ENCODE data around the gene GDF7.

Gene GDF7

DNA sequence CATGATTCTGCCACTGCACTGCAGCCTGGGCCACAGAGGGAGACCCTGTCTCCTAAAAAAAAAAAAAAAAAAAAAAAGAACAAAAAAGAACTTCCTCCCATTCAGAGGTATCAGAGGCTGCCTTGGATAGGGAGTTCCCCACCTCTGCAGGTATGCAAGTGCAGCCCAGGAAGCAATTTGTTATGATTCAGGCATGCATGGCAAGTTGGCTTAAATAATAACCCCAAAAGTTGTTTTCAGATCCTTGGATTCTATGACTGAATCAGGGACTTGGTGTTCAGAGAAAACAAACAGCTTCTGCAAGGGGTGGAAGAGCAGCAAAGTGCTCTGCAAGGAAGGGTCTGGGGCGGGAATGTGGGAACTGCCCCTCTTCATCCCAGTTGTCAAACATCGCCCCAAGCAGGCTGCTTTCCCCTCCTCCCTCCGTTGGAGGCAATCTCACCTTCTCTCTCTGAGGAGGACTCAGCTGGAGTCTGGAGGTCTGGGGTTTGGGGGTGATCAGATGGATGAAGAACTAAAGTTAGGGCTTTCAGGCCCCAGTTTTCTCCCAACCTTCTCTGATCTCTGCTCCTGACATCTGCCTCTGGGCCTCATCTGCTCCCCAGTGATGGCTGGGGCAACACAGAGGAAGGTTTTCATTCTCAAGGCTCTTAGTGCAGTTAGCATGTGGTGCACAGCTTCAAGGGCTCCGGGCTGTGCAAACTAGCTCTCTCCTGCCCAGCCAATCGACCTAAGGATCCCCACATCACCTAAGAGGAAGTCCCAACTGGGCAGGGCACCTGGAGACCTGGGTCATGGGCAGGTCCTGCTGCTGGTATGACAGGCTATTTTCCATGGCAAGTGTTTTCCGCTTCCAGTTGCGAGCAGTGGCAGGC, 3.5 kb upstream of the GDF7 start:
- no peak for DNase-seq

GRCh38 chr2:20664071-20664390, 2.9 kb upstream of the GDF7 start:
- no peak for DNase-seq

DNA sequence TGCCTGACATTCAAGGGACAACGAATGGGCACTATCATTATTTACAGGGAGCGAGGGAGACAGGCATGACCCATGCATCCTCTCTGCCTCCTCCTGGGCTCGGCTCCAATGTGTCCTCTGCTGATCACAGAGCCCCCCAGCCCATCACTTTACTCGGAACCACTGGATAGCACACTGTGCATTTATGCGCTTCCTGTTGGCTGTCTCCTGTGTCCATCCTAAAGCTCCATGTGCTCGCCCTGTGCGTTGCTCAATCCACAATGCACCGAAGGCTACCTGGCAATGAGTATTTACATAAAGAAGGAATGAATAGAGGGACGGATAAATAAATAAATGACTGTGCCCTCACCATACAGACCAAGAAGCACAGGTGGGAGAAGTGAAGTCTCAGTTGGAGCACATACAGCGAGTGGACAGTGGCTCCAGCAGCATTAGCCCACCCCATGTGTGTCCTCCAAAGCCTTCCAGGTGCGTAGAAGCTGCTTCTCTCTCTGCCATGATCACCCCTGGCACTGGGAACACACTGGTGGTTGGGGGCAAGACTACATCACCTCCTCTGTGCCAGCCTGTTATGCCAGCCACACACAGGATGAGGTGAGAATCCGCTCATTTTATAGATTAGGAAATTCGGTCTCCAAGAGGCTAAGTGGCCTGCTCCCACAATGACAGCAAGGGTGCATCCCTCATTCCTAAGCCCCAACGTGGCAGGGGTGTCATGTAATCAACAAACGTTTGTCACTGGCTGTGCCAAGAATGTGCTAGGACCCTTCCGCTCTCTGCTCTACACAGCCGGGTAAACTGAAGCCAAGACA, 2.3 kb upstream of the GDF7 start:
- DNase-seq = no peak

DNA sequence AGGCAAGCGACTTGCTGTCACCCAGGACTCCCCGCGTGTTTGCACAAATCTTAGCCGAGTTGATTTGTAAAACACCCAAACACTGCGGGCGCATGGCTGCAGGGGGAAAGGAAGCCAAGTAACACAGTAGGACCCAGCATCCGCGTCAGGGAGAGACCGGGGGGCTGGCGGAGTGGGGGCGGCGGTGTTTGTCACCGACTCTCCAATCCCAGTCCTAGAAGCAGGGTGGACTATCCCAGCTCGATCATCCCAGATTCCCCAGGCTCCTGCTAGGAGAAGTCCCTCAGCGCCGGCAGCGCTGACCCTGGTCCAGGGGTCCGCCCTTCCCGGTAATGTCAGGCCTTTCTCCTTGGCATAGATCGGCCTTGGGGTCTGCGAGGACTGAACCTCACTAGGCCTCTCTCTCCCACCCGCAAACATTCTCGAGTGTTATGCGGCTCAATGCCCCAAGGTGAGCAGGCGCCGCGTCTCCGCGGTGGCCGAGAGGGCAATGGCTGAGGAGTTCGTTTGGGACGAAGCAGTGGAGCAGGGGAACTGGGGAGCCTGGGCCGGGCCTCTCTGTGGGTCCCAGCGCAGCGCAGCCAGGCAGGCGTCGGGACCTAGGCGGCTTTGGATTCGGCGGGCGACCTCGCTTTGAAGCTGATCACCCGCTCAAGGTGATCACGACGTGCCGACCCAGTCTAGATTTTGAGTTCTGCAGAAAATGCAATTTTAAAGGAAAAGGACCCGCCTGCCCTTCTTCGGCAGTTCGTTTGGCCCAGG, 1.5 kb upstream of the GDF7 start:
- no peak for DNase-seq

GRCh38 chr2:20666005-20666303, 990 bp upstream of the GDF7 start:
- no peak for DNase-seq

DNA sequence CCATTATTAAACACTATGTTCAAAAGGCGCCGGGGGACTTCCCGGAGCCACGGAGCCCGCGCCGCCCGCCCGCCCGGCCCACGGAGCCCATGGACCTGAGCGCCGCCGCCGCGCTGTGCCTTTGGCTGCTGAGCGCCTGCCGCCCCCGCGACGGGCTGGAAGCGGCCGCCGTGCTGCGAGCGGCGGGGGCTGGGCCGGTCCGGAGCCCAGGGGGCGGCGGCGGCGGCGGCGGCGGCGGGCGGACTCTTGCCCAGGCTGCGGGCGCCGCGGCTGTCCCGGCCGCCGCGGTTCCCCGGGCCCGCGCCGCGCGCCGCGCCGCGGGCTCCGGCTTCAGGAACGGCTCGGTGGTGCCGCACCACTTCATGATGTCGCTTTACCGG, 197 bp downstream of the GDF7 start:
- no peak for DNase-seq

DNA sequence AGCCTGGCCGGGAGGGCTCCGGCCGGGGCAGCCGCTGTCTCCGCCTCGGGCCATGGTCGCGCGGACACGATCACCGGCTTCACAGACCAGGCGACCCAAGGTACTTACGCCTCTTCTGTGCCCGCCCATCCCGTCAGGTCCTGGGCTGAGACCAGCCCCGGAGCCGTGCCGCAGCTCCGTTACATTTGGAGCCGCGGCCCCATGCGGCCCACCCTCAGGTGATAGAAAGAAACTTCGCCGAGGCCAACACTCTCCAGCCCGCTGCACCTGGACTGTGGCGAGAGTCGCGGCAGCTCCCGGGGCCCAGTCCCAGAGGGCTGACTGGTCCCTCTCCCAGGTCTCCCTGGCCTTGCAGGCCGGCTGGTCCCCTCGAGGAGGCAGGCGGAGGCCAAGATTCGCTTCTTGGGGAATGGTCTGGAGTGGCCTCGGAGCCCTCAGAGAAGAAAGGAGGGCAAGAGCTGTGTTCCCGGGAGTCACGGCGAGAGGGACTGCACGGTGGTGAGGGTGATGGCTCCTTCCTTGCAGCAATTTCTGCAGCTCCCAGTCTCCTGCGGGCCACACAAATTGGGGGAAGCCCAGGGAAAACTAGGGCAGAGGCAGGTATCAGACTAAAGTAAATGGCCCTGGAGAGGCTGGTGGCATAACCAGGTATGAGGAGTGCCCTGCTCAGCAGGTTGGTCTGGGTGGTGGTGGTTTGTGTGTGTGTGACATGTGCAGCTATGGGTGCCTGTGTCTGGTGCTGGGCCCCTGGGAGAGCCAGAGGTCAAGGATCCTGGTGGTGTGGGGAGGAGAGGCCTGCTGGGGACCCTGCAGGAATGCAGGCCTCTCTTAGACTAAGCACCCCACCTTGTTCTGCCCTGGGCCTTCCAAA, 822 bp downstream of the GDF7 start:
- DNase-seq = no peak

GRCh38 chr2:20668451-20668850, 1.5 kb downstream of the GDF7 start:
- DNase-seq = no peak

GRCh38 chr2:20668871-20669475, 2.0 kb downstream of the GDF7 start:
- DNase-seq = no peak

DNA sequence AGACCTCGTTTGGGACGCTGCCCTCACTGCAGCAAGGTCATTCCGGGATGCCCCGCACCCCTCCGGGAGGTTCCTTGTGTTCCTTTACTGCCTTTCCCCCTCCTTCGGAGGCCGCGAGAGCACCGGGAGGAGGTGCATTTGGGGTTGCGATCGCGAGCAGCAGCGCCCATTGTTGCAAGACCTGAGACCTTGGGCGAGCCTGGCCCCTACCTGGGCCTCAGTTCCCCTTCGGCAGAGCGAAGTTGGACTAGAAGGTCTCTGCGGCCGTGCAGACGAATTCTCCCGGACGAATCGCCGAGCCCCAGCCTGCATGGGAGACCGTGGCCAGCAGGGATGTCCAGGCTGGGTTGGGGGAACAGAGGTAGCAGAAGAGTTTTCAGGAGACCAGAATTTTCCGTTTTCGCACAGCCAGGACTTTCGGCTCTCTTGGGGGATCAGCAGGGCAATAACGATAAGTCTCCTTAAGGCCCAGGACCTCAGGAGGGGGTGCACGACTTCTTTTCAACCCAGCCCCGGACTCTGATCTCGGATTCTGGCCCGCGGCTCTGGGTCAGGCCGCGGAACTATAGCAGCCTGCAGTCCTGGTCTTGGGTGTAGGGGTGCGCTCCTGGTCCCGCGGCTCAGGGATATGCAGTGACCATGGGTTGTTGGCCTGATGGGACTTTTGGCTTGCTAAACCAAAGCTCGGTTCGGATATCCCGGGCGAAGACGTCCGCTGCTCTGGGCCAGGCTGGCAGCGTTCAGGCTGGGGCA, 2.8 kb downstream of the GDF7 start:
- no peak for DNase-seq

DNA sequence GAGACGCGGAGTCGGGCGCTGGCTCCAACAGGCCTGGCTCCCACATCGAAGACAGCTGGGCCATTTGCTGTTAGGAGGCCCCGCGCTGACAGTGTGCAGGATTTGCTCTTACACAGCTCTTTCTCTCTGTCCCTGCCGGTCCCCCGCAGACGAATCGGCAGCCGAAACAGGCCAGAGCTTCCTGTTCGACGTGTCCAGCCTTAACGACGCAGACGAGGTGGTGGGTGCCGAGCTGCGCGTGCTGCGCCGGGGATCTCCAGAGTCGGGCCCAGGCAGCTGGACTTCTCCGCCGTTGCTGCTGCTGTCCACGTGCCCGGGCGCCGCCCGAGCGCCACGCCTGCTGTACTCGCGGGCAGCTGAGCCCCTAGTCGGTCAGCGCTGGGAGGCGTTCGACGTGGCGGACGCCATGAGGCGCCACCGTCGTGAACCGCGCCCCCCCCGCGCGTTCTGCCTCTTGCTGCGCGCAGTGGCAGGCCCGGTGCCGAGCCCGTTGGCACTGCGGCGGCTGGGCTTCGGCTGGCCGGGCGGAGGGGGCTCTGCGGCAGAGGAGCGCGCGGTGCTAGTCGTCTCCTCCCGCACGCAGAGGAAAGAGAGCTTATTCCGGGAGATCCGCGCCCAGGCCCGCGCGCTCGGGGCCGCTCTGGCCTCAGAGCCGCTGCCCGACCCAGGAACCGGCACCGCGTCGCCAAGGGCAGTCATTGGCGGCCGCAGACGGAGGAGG, 3.5 kb downstream of the GDF7 start:
- no peak for DNase-seq

DNA sequence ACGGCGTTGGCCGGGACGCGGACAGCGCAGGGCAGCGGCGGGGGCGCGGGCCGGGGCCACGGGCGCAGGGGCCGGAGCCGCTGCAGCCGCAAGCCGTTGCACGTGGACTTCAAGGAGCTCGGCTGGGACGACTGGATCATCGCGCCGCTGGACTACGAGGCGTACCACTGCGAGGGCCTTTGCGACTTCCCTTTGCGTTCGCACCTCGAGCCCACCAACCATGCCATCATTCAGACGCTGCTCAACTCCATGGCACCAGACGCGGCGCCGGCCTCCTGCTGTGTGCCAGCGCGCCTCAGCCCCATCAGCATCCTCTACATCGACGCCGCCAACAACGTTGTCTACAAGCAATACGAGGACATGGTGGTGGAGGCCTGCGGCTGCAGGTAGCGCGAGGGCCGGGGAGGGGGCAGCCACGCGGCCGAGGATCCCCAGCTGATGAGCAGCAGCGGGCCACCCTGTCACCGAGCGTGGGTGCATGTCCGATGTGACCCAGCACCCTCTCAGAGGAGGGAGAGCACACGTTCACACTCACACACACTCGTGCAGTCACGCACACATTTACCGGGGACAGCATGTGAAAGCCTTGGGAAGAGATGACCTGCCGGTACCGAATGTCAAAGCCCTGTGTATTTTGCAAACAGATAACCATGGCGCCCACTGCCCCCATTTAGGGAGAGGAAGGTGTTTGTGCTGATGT, 4.2 kb downstream of the GDF7 start:
- no peak for DNase-seq

- DNase-seq = no peak
Observed at GRCh38 chr2:20671736-20672080, 4.8 kb downstream of the GDF7 start.

- DNase-seq = no peak
Observed at GRCh38 chr2:20672201-20672951, 5.4 kb downstream of the GDF7 start.

GRCh38 chr2:20673686-20674308, 6.9 kb downstream of the GDF7 start:
- no peak for DNase-seq

DNA sequence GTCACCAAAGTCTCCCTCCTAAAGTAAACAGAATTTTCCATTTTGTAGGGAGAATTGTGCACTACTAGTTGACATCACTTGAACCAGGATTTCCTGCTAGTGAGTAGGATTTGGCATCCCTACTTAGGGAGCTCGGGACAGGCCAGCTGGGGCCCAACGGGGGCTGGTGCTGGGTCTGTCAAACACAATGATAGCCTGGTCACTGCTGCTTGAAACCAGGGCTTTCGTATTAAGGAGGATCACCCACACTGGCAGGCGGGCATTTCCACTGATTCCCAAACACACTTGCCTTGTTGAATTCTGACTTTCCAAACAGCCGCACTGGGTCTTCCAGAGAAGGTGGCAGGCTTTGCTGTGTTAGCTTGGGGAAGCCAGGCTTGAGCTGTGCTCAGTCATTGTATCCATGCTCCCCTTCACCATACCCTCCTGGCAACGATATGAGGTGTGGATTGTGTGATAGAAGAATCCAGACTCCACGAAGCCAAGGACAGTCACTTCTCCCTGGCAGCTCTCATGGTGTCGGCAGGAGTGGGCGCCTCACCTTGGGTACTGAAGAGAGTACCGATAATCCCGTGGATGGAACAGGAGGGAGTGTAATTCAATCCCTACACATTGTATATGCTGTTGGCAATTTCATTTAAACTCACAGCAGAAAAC, 7.5 kb downstream of the GDF7 start:
- DNase-seq = no peak

DNA sequence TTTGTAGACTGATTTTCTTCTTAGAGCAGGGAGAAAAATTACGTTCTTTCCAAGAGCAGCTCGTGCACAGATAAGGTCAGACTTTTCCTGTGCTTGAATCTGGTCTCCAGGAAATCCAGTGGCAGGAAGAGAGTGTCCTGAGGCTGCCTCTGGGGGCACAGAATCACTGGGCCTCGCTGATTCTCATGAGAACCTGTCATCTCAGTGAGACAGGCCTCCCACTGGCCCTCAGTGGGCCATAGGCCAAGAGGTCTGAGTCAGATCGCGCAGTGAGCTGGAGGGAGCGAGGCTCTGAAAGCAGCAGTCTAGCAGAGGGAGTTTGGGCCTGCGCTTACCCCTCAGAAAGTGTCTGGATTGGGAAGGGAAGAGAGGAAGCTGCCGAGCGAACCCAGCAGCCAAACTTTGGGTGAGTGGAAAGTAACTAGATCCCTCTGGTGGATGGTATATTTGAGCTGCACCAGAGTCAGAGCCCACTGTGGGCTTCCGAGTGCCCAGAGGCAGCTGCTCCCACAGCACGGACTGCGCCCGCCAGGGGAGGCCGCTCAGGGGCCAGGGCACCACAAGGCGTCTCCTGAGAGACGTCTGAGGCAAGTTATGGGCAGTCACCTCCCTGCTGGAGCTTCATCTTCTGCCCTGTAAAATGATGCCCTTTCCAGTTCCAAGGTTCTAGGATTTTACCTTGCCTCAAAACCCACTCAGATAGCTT, 8.2 kb downstream of the GDF7 start:
- no peak for DNase-seq

Data from stimulated activated CD4-positive, alpha-beta T cell treated with anti-CD3 and anti-CD28 coated beads, Interleukin-4, amount 100 ng/mL, for 24 hours (primary cell).